ENCODE results near the gene SLC35D1. TPM values are rescaled to one million over a fixed set of nuclear protein-coding genes. Genes with fewer than 3 reads are reported as not detected.

SLC35D1 gene
- total RNA-seq, 4 donors from 2014 or later = 7.5 to 9.4 (median 8.2) TPM

DNA sequence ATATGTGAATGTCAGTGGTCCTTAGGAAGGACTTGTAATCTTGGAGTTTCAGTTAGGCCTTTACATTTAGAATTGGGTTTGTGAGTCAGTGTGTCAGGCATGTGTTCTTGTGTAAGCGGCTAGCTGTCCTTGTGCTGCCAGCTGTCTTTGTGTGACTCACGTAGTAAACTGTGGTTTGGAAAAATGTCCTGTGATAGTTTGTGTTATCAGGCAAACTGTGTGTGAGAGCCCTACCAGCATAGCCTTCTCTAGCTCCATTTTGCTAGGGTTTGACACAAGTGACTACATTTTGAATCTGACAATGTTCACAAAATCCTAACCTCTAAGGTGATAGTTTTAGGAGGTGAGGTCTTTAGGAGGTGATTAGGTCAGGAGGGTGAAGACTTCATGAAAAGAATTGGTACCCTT lies 6.9 kb upstream of the SLC35D1 start:
- H3K36me3 ChIP-seq = no peaks in the 10 kb centered on the region
- no peaks in the 10 kb centered on the region for H3K4me1 ChIP-seq
- intact Hi-C loops (cut with DNase I) = no loop called here
- H3K4me3 ChIP-seq = no peak overlapping the region
- DNase-seq (ENCODE audit: extremely low spot score) = no peak
- no peaks in the 10 kb centered on the region for H3K27me3 ChIP-seq
- no peaks in the 10 kb centered on the region for H3K9me3 ChIP-seq
- H3K27ac ChIP-seq (replicated peaks in 1 of 4) = no peak overlapping the region
- 67% methylated on average over 2 of the region's 2 CpGs for WGBS
- TF ChIP-seq POLR2A (IDR thresholded peaks at IDR 0.05; ENCODE audit: low read depth) = no peak
- TF ChIP-seq POLR2AphosphoS5 (IDR thresholded peaks at IDR 0.05) = no peak
- TF ChIP-seq, protein P1, sequence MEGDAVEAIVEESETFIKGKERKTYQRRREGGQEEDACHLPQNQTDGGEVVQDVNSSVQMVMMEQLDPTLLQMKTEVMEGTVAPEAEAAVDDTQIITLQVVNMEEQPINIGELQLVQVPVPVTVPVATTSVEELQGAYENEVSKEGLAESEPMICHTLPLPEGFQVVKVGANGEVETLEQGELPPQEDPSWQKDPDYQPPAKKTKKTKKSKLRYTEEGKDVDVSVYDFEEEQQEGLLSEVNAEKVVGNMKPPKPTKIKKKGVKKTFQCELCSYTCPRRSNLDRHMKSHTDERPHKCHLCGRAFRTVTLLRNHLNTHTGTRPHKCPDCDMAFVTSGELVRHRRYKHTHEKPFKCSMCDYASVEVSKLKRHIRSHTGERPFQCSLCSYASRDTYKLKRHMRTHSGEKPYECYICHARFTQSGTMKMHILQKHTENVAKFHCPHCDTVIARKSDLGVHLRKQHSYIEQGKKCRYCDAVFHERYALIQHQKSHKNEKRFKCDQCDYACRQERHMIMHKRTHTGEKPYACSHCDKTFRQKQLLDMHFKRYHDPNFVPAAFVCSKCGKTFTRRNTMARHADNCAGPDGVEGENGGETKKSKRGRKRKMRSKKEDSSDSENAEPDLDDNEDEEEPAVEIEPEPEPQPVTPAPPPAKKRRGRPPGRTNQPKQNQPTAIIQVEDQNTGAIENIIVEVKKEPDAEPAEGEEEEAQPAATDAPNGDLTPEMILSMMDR (IDR thresholded peaks at IDR 0.05) = no peak
- TF ChIP-seq EP300 (IDR thresholded peaks at IDR 0.05) = no peak

GRCh38 chr1:67059346-67059745 lies 5.4 kb upstream of the SLC35D1 start:
- Histone ChIP-seq H3K27me3 (no peaks in the 10 kb centered on the region), H3K9me3 (no peaks in the 10 kb centered on the region), H3K4me3 (no peak overlapping the region), H3K36me3 (no peaks in the 10 kb centered on the region), H3K27ac (replicated peaks in 1 of 4) (no peak overlapping the region), H3K4me1 (peaks cover 0 to 5% (median 2%) of the 10 kb centered on the region in 4 donors)
- TF ChIP-seq, protein P1 (IDR thresholded peaks at IDR 0.05) = no peak
- TF ChIP-seq POLR2A (IDR thresholded peaks at IDR 0.05; ENCODE audit: low read depth) (no peak), POLR2AphosphoS5 (IDR thresholded peaks at IDR 0.05) (no peak), EP300 (IDR thresholded peaks at IDR 0.05) (no peak)
- 81% methylated on average over 1 of the region's 1 CpG for WGBS
- intact Hi-C loops (cut with DNase I) = loop anchor here (5.0 kb wide), 1 partner anchor 62 kb away; no protein-coding TSS in a partner anchor
- DNase-seq (ENCODE audit: extremely low spot score) = no peak

GRCh38 chr1:67058761-67059160 lies 4.8 kb upstream of the SLC35D1 start:
- no peak overlapping the region for H3K4me3 ChIP-seq
- no peak overlapping the region for H3K27ac ChIP-seq (replicated peaks in 1 of 4)
- H3K9me3 ChIP-seq = no peaks in the 10 kb centered on the region
- no peak for DNase-seq (ENCODE audit: extremely low spot score)
- intact Hi-C loops (cut with DNase I) = loop anchor here (5.0 kb wide), 1 partner anchor 61 kb away; no protein-coding TSS in a partner anchor
- no peaks in the 10 kb centered on the region for H3K36me3 ChIP-seq
- 75% methylated on average over 3 of the region's 3 CpGs for WGBS
- H3K4me1 ChIP-seq = peaks cover 0 to 6% (median 2%) of the 10 kb centered on the region in 4 donors
- H3K27me3 ChIP-seq = no peaks in the 10 kb centered on the region
- no peak for TF ChIP-seq POLR2A (IDR thresholded peaks at IDR 0.05; ENCODE audit: low read depth)
- no peak for TF ChIP-seq POLR2AphosphoS5 (IDR thresholded peaks at IDR 0.05)
- TF ChIP-seq EP300 (IDR thresholded peaks at IDR 0.05) = no peak
- TF ChIP-seq, protein P1 (IDR thresholded peaks at IDR 0.05) = no peak

DNA sequence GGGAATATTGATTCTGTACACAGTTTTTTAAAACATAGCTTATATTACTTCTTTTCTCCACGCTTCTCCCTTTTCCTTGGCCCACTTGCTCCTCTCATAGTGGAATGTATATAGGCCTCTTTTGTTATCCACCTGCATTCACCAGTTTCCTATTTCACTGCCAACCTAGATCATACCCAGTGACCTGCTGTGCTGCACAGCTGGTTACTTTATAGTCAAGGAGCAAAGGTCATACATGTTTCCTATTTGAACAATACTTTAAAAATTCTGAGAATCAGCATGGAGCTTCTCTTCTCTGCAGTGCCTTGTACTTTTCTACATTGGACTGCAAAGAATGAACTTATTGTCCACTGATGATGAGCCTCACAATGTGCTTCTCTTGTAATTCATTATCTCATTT lies 4.3 kb upstream of the SLC35D1 start:
- Histone ChIP-seq H3K27ac (replicated peaks in 1 of 4) (no peak overlapping the region), H3K9me3 (no peaks in the 10 kb centered on the region), H3K27me3 (no peaks in the 10 kb centered on the region), H3K4me1 (peaks cover 0 to 6% (median 2%) of the 10 kb centered on the region in 4 donors), H3K36me3 (no peaks in the 10 kb centered on the region), H3K4me3 (no peak overlapping the region)
- TF ChIP-seq EP300 (IDR thresholded peaks at IDR 0.05) (no peak), POLR2A (IDR thresholded peaks at IDR 0.05; ENCODE audit: low read depth) (no peak), POLR2AphosphoS5 (IDR thresholded peaks at IDR 0.05) (no peak)
- TF ChIP-seq, protein P1 (IDR thresholded peaks at IDR 0.05) = no peak
- WGBS = 96% methylated on average over 1 of the region's 1 CpG
- intact Hi-C loops (cut with DNase I) = loop anchor here (5.0 kb wide), 1 partner anchor 61 kb away; no protein-coding TSS in a partner anchor
- no peak for DNase-seq (ENCODE audit: extremely low spot score)

DNA sequence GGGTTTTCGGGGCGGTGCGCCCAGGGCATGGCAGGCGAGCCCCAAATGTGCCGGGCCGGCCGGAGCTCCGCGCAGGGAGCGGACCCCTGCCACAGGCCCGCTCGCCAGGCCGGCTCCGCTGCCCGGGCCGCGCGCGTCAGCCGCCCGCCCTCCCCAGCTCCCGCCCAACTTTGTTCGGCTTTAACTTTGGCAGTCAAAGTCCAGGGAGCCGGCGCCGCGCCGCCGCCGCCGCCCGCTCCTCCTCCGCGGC lies 488 bp downstream of the SLC35D1 start:
- DNase-seq (ENCODE audit: extremely low spot score) = no peak
- peaks cover 5 to 14% (median 9%) of the 10 kb centered on the region in 4 donors for H3K36me3 ChIP-seq
- H3K4me3 ChIP-seq = peak overlapping the region; percentile 73 to 88 (median 86)
- peak overlapping the region; percentile 93 to 98 (median 97) for H3K27ac ChIP-seq (replicated peaks in 1 of 4)
- WGBS = 0% methylated on average over 3 of the region's 34 CpGs
- peaks cover 20 to 30% (median 24%) of the 10 kb centered on the region in 4 donors for H3K4me1 ChIP-seq
- intact Hi-C loops (cut with DNase I) = loop anchor here (5.0 kb wide), 3 partner anchors 36 to 121 kb away; no protein-coding TSS in a partner anchor
- no peaks in the 10 kb centered on the region for H3K9me3 ChIP-seq
- TF ChIP-seq POLR2AphosphoS5 (IDR thresholded peaks at IDR 0.05) (no peak), POLR2A (IDR thresholded peaks at IDR 0.05; ENCODE audit: low read depth) (no peak), EP300 (IDR thresholded peaks at IDR 0.05) (no peak)
- TF ChIP-seq, protein P1 (IDR thresholded peaks at IDR 0.05) = no peak
- H3K27me3 ChIP-seq = no peaks in the 10 kb centered on the region

Data from esophagus muscularis mucosa (tissue), 4 donors.